Activated naive CD8-positive, alpha-beta T cell treated with anti-CD3 and anti-CD28 coated beads, Interleukin-2, amount 50 U/mL, for 16 hours (primary cell): ENCODE measurements around the gene POLR1G.

Source experiments
- DNase-seq: peaks from one replicate; pipeline ENCODE4 v3.0.0-alpha.2; 2020; ENCODE audit warnings: low read depth, low spot score

Gene POLR1G

GRCh38 chr19:45444318-45445041 lies 38.0 kb downstream of the POLR1G start:
- DNase-seq, result no peak

- DNase-seq, result no peak
Measured at GRCh38 chr19:45445139-45445538, 38.7 kb downstream of the POLR1G start.

GRCh38 chr19:45446295-45446694 lies 39.9 kb downstream of the POLR1G start:
- no peak for DNase-seq

- DNase-seq, result no peak
Measured at GRCh38 chr19:45446944-45447343, 40.5 kb downstream of the POLR1G start.

GRCh38 chr19:45448425-45448756 lies 41.9 kb downstream of the POLR1G start:
- no peak for DNase-seq

- DNase-seq, result no peak
Measured at GRCh38 chr19:45448887-45449299, 42.4 kb downstream of the POLR1G start.

GRCh38 chr19:45450012-45450333 lies 43.5 kb downstream of the POLR1G start:
- no peak for DNase-seq

- DNase-seq, result no peak
Measured at GRCh38 chr19:45451131-45451849, 44.8 kb downstream of the POLR1G start.

- no peak for DNase-seq
Measured at GRCh38 chr19:45451850-45452387, 45.5 kb downstream of the POLR1G start.

GRCh38 chr19:45455707-45456499 lies 49.5 kb downstream of the POLR1G start:
- DNase-seq, result no peak

- no peak for DNase-seq
Measured at GRCh38 chr19:45456500-45456815, 50.0 kb downstream of the POLR1G start.

GRCh38 chr19:45457776-45458175 lies 51.3 kb downstream of the POLR1G start:
- DNase-seq, result no peak
